Measurements from ENCODE around the gene MYRFL. TPM values are rescaled to one million over a fixed set of nuclear protein-coding genes. Genes with fewer than 3 reads are reported as not detected.

Gene MYRFL
- total RNA-seq, 3 donors from 2014 or later (not counting 1 experiment from before 2014, with no cell fraction given): not detected

GRCh38 chr12:69929531-69929930 is 104.5 kb downstream of the MYRFL start:
- ATAC-seq (no peak), DNase-seq (no peak)
- no peak overlapping the region for H3K27ac ChIP-seq (ENCODE audit: low read length)
- Mint-ChIP-seq H3K27ac (no peak overlapping the region), H3K9me3 (no peaks in the 10 kb centered on the region), H3K36me3 (no peaks in the 10 kb centered on the region), H3K4me1 (peaks cover 0 to 10% of the 10 kb centered on the region in 2 donors), H3K27me3 (ENCODE audit: low read depth in 2 of 2) (peaks cover 0 to 5% of the 10 kb centered on the region in 2 donors), H3K4me3 (no peak overlapping the region)
- no peaks in the 10 kb centered on the region for H3K4me1 ChIP-seq (ENCODE audit: control insufficient read depth, insufficient read depth, low read length)
- WGBS (ENCODE audit: insufficient coverage): 92% methylated on average over 2 of the region's 3 CpGs
- H3K9me3 ChIP-seq (ENCODE audit: control insufficient read depth, insufficient read depth, low read length): no peaks in the 10 kb centered on the region
- TF ChIP-seq CTCF (IDR thresholded peaks at IDR 0.05): no peak
- no peaks in the 10 kb centered on the region for H3K27me3 ChIP-seq (ENCODE audit: control insufficient read depth, insufficient read depth, low read length)
- no peaks in the 10 kb centered on the region for H3K36me3 ChIP-seq (ENCODE audit: control insufficient read depth, insufficient read depth, low read length)
- H3K4me3 ChIP-seq (ENCODE audit: low read length): no peak overlapping the region
- intact Hi-C loops (cut with micrococcal nuclease): no loop called here

DNA sequence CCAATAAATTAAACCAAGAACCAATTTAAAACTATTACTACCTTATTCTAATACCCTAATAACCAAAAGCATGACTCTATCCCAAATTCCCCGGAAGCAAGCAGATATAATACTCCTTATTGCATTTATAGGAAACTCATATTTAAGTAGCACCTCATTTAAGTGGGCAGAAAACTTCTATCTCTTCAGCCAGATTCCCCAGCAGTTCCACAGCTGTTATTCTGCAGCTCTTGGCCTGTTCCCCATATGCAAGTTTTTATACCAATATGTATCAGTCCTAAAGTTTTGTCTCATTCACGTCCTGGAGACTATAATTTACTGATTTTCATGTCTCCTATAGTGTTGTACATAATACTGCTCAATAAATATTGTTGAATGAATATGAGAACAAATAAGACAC is 106.5 kb downstream of the MYRFL start:
- Histone ChIP-seq H3K4me3 (ENCODE audit: low read length) (no peak overlapping the region), H3K27me3 (ENCODE audit: control insufficient read depth, insufficient read depth, low read length) (no peaks in the 10 kb centered on the region), H3K4me1 (ENCODE audit: control insufficient read depth, insufficient read depth, low read length) (no peaks in the 10 kb centered on the region), H3K9me3 (ENCODE audit: control insufficient read depth, insufficient read depth, low read length) (no peaks in the 10 kb centered on the region), H3K36me3 (ENCODE audit: control insufficient read depth, insufficient read depth, low read length) (no peaks in the 10 kb centered on the region), H3K27ac (ENCODE audit: low read length) (no peak overlapping the region)
- WGBS (ENCODE audit: insufficient coverage): 40% methylated on average over 2 of the region's 2 CpGs
- peaks cover 0 to 3% of the 10 kb centered on the region in 2 donors for H3K4me1 Mint-ChIP-seq
- no peaks in the 10 kb centered on the region for H3K9me3 Mint-ChIP-seq
- no peaks in the 10 kb centered on the region for H3K36me3 Mint-ChIP-seq
- no peak for TF ChIP-seq CTCF (IDR thresholded peaks at IDR 0.05)
- ATAC-seq (no peak), DNase-seq (no peak)
- peaks cover 0 to 11% of the 10 kb centered on the region in 2 donors for H3K27me3 Mint-ChIP-seq (ENCODE audit: low read depth in 2 of 2)
- intact Hi-C loops (cut with micrococcal nuclease): no loop called here
- H3K4me3 Mint-ChIP-seq: no peak overlapping the region
- H3K27ac Mint-ChIP-seq: no peak overlapping the region

- Histone ChIP-seq H3K27me3 (ENCODE audit: control insufficient read depth, insufficient read depth, low read length) (no peaks in the 10 kb centered on the region), H3K9me3 (ENCODE audit: control insufficient read depth, insufficient read depth, low read length) (no peaks in the 10 kb centered on the region), H3K4me3 (ENCODE audit: low read length) (no peak overlapping the region), H3K4me1 (ENCODE audit: control insufficient read depth, insufficient read depth, low read length) (no peaks in the 10 kb centered on the region), H3K36me3 (ENCODE audit: control insufficient read depth, insufficient read depth, low read length) (no peaks in the 10 kb centered on the region), H3K27ac (ENCODE audit: low read length) (no peak overlapping the region)
- 95% methylated on average over 2 of the region's 2 CpGs for WGBS (ENCODE audit: insufficient coverage)
- H3K36me3 Mint-ChIP-seq: no peaks in the 10 kb centered on the region
- intact Hi-C loops (cut with micrococcal nuclease): no loop called here
- no peak overlapping the region for H3K4me3 Mint-ChIP-seq
- DNase-seq (no peak), ATAC-seq (no peak)
- peaks cover 0 to 3% of the 10 kb centered on the region in 2 donors for H3K4me1 Mint-ChIP-seq
- no peaks in the 10 kb centered on the region for H3K9me3 Mint-ChIP-seq
- H3K27ac Mint-ChIP-seq: no peak overlapping the region
- TF ChIP-seq CTCF (IDR thresholded peaks at IDR 0.05): no peak
- peaks cover 0 to 11% of the 10 kb centered on the region in 2 donors for H3K27me3 Mint-ChIP-seq (ENCODE audit: low read depth in 2 of 2)
These were observed 107.1 kb downstream of the MYRFL start for GRCh38 chr12:69932154-69932553.

Data from natural killer cell (primary cell).